ENCODE data around the gene TTN.

Gene TTN

DNA sequence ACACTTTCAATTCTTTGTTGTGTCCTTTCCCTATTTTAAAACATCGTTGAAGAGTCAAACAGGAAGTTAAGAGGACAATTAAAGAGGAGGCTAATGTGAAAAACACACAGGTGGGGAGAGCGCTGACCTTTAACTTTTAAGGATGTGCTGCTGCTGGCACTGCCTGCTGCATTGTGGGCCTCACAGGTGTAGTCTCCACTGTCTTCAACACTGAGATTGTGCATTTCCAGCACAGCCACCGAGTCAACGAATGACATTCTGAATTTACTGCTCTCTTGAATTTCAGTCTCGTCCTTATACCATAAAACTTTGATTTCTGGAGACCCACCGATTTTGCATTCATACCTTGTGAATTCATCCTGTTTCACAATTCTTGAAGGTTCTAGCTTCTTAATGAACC is 91.9 kb downstream of the TTN start:
- H3K4me3 ChIP-seq (ENCODE audit: low read length) = no peak overlapping the region
- H3K79me2 ChIP-seq (ENCODE audit: low read length) = no peaks in the 10 kb centered on the region
- H3K36me3 ChIP-seq (replicated peaks; ENCODE audit: insufficient read depth, low read length) = no peaks in the 10 kb centered on the region
- no peak overlapping the region for H3K27ac ChIP-seq (ENCODE audit: low read length)
- H3K9me2 ChIP-seq (replicated peaks; ENCODE audit: insufficient read depth, low read length) = no peaks in the 10 kb centered on the region
- H3K9ac ChIP-seq (ENCODE audit: low read length) = no peak overlapping the region
- no peaks in the 10 kb centered on the region for H3F3A ChIP-seq (ENCODE audit: insufficient read depth, low read length)
- no peaks in the 10 kb centered on the region for H3K9me3 ChIP-seq (replicated peaks; ENCODE audit: insufficient read depth, low read length)
- no peak overlapping the region for H3K4me2 ChIP-seq (ENCODE audit: low read depth, low read length)
- no peaks in the 10 kb centered on the region for H3K27me3 ChIP-seq (replicated peaks; ENCODE audit: insufficient read depth, low read length)
- H2AFZ ChIP-seq (ENCODE audit: low read length) = no peak overlapping the region
- no peak for TF ChIP-seq EZH2phosphoT487 (IDR thresholded peaks at IDR 0.05; ENCODE audit: low read length)
- TF ChIP-seq EZH2 (optimal IDR thresholded peaks at IDR 0.05; ENCODE audit: low read depth, low read length) = no peak
- TF ChIP-seq, protein P1, sequence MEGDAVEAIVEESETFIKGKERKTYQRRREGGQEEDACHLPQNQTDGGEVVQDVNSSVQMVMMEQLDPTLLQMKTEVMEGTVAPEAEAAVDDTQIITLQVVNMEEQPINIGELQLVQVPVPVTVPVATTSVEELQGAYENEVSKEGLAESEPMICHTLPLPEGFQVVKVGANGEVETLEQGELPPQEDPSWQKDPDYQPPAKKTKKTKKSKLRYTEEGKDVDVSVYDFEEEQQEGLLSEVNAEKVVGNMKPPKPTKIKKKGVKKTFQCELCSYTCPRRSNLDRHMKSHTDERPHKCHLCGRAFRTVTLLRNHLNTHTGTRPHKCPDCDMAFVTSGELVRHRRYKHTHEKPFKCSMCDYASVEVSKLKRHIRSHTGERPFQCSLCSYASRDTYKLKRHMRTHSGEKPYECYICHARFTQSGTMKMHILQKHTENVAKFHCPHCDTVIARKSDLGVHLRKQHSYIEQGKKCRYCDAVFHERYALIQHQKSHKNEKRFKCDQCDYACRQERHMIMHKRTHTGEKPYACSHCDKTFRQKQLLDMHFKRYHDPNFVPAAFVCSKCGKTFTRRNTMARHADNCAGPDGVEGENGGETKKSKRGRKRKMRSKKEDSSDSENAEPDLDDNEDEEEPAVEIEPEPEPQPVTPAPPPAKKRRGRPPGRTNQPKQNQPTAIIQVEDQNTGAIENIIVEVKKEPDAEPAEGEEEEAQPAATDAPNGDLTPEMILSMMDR (IDR thresholded peaks at IDR 0.05; ENCODE audit: low read length) = no peak
- no peaks in the 10 kb centered on the region for H3K4me1 ChIP-seq (ENCODE audit: low read length)
- peak; percentile 17 for DNase-seq
- no peaks in the 10 kb centered on the region for H4K20me1 ChIP-seq (ENCODE audit: insufficient read depth, low read length)

DNA sequence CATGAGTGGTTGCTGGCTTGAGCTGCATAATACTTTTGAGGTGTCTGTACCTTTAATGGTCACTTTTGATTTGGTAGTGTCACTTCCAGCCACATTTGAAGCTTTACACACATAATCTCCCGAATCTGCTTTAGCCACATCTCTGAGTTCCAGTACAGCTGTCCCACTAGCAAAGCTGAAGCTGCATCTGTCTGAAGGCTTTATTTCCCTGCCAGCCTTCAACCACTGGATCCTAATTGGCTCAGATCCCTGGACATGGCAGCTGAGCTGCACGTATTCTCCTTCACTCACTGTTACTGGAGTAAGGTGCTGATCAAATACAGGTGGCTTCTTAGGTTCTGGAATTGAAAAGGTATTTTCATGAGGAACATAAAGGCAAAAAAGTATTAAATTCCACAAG is 99.7 kb downstream of the TTN start:
- H3K79me2 ChIP-seq (ENCODE audit: low read length) = no peaks in the 10 kb centered on the region
- DNase-seq = no peak
- H3K9ac ChIP-seq (ENCODE audit: low read length) = no peak overlapping the region
- no peak overlapping the region for H3K4me2 ChIP-seq (ENCODE audit: low read depth, low read length)
- no peaks in the 10 kb centered on the region for H3K27me3 ChIP-seq (replicated peaks; ENCODE audit: insufficient read depth, low read length)
- H3K4me1 ChIP-seq (ENCODE audit: low read length) = no peaks in the 10 kb centered on the region
- H2AFZ ChIP-seq (ENCODE audit: low read length) = no peak overlapping the region
- H3K9me2 ChIP-seq (replicated peaks; ENCODE audit: insufficient read depth, low read length) = no peaks in the 10 kb centered on the region
- H3K4me3 ChIP-seq (ENCODE audit: low read length) = no peak overlapping the region
- TF ChIP-seq EZH2phosphoT487 (IDR thresholded peaks at IDR 0.05; ENCODE audit: low read length) (no peak), EZH2 (optimal IDR thresholded peaks at IDR 0.05; ENCODE audit: low read depth, low read length) (no peak)
- TF ChIP-seq, protein P1 (IDR thresholded peaks at IDR 0.05; ENCODE audit: low read length) = no peak
- no peaks in the 10 kb centered on the region for H3K36me3 ChIP-seq (replicated peaks; ENCODE audit: insufficient read depth, low read length)
- H3K27ac ChIP-seq (ENCODE audit: low read length) = no peak overlapping the region
- H3K9me3 ChIP-seq (replicated peaks; ENCODE audit: insufficient read depth, low read length) = no peaks in the 10 kb centered on the region
- H3F3A ChIP-seq (ENCODE audit: insufficient read depth, low read length) = no peaks in the 10 kb centered on the region
- H4K20me1 ChIP-seq (ENCODE audit: insufficient read depth, low read length) = no peaks in the 10 kb centered on the region

DNA sequence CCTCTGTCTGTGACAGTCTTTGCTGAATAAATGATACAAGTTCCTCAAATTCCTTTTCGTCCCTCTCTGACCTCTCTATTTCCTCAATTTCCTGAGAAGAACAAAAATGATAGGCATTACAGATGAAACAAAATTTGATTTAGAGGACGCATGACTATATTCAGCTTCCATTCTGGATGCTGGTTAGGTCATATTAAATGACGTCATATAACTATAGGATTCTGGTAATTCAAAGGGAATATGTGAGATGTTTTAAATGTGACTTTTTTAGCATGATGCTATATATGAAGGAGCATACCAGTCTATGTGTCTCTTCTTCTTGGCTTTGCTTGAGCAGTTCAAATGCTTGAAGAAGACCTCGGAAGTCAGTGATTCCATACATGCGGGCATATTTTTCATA is 102.3 kb downstream of the TTN start:
- H3K27ac ChIP-seq (ENCODE audit: low read length) = no peak overlapping the region
- H3K9me2 ChIP-seq (replicated peaks; ENCODE audit: insufficient read depth, low read length) = no peaks in the 10 kb centered on the region
- no peaks in the 10 kb centered on the region for H3K27me3 ChIP-seq (replicated peaks; ENCODE audit: insufficient read depth, low read length)
- H3K9me3 ChIP-seq (replicated peaks; ENCODE audit: insufficient read depth, low read length) = no peaks in the 10 kb centered on the region
- H3K4me1 ChIP-seq (ENCODE audit: low read length) = no peaks in the 10 kb centered on the region
- TF ChIP-seq EZH2phosphoT487 (IDR thresholded peaks at IDR 0.05; ENCODE audit: low read length) = no peak
- no peak overlapping the region for H3K9ac ChIP-seq (ENCODE audit: low read length)
- no peaks in the 10 kb centered on the region for H4K20me1 ChIP-seq (ENCODE audit: insufficient read depth, low read length)
- no peak overlapping the region for H3K4me2 ChIP-seq (ENCODE audit: low read depth, low read length)
- DNase-seq = no peak
- no peaks in the 10 kb centered on the region for H3F3A ChIP-seq (ENCODE audit: insufficient read depth, low read length)
- H3K36me3 ChIP-seq (replicated peaks; ENCODE audit: insufficient read depth, low read length) = no peaks in the 10 kb centered on the region
- H3K4me3 ChIP-seq (ENCODE audit: low read length) = no peak overlapping the region
- no peak overlapping the region for H2AFZ ChIP-seq (ENCODE audit: low read length)
- H3K79me2 ChIP-seq (ENCODE audit: low read length) = no peaks in the 10 kb centered on the region

DNA sequence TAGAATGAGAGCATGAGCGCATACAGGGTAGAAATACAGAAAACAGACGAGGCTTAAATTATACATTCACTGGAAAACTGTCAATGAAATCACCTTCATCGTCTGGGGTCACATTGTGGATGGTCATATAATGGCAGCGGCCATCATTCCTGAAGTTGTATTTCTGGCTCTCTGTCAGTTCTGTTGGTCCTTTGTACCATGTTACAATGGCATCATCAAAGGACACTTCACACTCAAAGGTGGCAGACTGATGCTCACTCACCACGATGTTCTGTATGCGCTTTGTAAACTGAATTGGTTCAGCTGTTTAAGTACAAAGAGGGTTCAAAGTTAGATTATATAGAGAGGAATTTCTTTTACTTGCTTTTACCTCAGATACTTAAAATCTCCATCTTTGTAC is 104.9 kb downstream of the TTN start:
- H3K9me3 ChIP-seq (replicated peaks; ENCODE audit: insufficient read depth, low read length) = no peaks in the 10 kb centered on the region
- no peaks in the 10 kb centered on the region for H3F3A ChIP-seq (ENCODE audit: insufficient read depth, low read length)
- no peaks in the 10 kb centered on the region for H3K27me3 ChIP-seq (replicated peaks; ENCODE audit: insufficient read depth, low read length)
- no peak overlapping the region for H3K9ac ChIP-seq (ENCODE audit: low read length)
- no peak overlapping the region for H2AFZ ChIP-seq (ENCODE audit: low read length)
- DNase-seq = no peak
- no peak overlapping the region for H3K4me2 ChIP-seq (ENCODE audit: low read depth, low read length)
- no peaks in the 10 kb centered on the region for H3K4me1 ChIP-seq (ENCODE audit: low read length)
- no peaks in the 10 kb centered on the region for H3K36me3 ChIP-seq (replicated peaks; ENCODE audit: insufficient read depth, low read length)
- H3K27ac ChIP-seq (ENCODE audit: low read length) = no peak overlapping the region
- TF ChIP-seq, protein P1 (IDR thresholded peaks at IDR 0.05; ENCODE audit: low read length) = no peak
- TF ChIP-seq EZH2phosphoT487 (IDR thresholded peaks at IDR 0.05; ENCODE audit: low read length) (no peak), EZH2 (optimal IDR thresholded peaks at IDR 0.05; ENCODE audit: low read depth, low read length) (no peak)
- no peaks in the 10 kb centered on the region for H3K9me2 ChIP-seq (replicated peaks; ENCODE audit: insufficient read depth, low read length)
- H3K4me3 ChIP-seq (ENCODE audit: low read length) = no peak overlapping the region
- no peaks in the 10 kb centered on the region for H3K79me2 ChIP-seq (ENCODE audit: low read length)
- H4K20me1 ChIP-seq (ENCODE audit: insufficient read depth, low read length) = no peaks in the 10 kb centered on the region
